GM19324 (cell line): ENCODE data around the gene PTPRN2.
"Not testable (repeated sequence)": the region's sequence is repeated elsewhere in the genome, so short reads cannot be mapped to it uniquely, and the experiment has no call there.

ENCODE experiments used
- ATAC-seq: cut with Tn5 transposase; IDR thresholded peaks from one replicate; pipeline ENCODE4 v1.9.1; 2021; ENCODE audit warnings: mild to moderate bottlenecking, moderate library complexity; ENCODE audit not compliant: unreplicated experiment, low FRiP score

PTPRN2 gene

DNA sequence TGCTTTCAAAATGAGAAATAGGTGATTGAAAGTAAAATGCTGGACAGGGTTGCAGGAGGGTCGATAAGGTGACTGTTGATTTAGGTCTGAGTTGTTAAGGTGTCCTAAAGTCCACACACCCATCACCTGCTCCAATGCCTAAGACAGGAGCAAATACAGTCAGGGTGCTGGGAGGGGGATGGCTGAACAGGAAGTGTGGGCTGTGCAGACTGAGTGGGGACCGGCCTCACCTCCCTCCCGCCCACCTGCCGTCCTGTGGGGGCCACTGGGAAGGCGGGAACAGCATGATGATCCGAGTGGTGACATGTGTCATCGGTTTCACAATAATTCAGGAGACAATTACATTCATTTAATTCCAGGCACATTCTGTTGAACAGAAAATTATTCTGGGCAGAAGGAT lies 990.1 kb downstream of the PTPRN2 start:
- ATAC-seq: no peak

DNA sequence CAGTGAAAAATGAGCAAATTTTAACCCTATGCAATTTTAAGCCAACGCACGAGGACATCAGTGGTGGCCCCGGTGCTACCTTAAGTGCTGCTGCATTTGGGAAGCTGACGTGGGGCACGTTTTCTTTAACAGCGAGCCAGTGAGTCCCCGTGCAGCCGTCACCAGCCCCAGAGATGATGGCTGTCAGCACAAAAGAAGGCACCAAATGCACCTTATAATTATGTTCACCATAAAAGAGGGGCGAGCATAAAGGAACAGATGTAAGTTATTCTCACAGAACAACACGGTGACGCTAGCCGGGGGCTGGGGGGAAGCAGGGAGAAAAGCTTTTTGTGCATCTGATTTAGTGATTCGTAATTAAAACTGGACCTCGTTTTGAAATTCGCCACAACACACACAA lies 990.7 kb downstream of the PTPRN2 start:
- ATAC-seq: no peak

DNA sequence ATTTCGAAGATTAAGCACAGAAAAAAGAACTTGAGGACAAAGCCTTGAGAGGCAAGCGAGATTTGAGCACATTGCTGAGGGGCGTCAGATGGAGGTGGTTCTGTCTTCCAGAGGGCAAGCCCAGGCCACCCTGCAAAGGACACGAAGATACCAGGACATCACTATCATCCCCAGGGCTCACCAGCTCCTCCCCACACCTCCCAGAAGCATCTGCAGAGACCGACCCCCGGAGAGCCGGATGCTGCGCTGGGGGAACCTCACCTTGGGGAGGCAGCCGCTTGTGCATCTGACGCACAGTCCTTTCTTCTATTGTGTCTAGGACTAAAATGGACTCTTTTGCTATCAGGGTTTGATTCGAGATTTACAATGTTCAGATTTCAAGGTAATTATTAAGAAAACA lies 991.2 kb downstream of the PTPRN2 start:
- ATAC-seq: no peak

DNA sequence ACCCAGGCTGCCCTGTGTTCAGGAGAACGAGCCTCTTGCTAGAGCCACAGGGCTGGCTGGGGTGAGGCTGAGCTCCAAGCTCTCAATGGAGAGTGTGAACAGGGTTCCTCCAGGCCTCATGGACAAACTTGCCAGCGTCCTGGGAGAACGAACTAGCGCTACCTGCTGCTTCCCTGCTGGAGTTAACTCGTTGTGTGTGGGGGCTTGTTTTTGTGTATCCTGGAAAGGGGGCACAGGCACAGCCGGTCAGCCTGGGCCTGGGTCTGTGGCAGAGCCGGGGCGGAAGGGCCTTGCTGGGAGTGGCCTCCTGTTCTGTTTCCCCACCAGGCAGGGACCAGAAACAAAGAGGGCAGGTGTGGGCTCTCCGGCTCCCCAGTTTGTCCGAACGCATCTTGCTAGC lies 991.6 kb downstream of the PTPRN2 start:
- no peak for ATAC-seq

DNA sequence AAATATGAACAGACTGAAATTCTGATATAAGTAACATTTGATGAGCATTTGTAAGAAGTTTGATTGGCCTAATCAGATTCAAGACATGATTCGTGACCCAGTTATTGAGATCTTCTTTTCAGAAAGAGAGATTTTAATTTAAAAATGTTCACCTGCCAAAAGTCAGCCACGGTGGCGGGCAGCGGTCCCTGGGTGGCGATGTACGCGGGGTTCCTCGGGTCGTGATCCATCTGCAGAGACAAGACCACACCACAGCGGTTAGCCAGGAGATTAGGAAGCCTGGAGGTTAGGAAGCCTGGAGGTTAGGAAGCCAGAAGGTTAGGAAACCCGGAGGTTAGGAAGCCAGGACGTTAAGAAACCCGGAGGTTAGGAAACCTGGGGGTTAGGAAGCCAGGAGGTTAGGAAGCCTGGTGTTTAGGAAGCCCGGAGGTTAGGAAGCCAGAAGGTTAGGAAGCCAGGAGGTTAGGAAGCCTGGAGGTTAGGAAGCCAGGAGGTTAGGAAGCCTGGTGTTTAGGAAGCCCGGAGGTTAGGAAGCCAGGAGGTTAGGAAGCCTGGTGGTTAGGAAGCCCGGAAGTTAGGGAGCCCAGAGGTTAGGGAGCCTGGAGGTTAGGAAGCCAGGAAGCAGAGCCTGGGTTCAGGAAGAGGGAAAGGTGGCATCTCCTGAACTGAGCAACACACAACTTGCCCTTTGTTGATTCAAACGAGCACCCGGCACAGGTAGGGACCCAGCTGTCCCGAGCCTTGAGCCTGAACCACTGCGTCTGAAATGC lies 992.4 kb downstream of the PTPRN2 start:
- no peak for ATAC-seq

DNA sequence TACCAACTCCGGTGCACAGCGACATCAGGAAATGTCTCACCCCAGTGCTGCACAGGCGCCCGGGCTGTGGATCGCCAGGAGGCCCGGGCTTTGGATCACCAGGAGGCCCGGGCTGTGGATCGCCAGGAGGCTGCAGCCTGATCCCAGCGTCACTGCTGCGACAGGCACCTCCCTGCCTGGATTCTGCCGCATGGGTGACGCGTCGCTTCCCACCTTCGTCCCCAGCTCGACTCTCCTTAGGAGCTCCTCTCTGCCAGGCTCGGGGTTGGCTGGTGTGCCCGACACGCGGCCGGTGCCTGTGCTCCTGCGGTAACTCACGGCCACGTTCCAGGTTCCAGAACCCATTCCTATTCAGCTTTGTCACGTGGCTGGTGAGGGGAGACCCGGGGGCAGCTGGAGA lies 993.3 kb downstream of the PTPRN2 start:
- no peak for ATAC-seq

DNA sequence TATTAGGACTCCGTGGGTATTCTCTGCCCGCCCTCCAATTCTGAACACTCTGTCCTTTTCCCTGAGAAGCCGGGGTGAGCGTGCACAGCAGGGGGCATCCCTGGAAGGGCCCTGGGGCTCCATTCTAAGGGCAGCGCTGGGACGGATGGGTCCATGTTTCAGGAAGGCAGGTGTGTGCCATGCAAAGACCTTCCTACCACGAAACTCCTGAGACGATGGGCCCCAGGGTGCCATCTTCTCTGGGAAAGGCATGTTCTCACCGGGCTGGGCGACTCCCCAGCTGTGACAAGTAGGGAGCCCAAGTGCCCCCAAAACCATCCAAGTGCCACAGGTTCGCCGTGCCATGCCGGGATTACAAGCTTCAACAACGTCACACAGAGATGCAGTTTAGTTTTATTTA lies 994.1 kb downstream of the PTPRN2 start:
- ATAC-seq: no peak

DNA sequence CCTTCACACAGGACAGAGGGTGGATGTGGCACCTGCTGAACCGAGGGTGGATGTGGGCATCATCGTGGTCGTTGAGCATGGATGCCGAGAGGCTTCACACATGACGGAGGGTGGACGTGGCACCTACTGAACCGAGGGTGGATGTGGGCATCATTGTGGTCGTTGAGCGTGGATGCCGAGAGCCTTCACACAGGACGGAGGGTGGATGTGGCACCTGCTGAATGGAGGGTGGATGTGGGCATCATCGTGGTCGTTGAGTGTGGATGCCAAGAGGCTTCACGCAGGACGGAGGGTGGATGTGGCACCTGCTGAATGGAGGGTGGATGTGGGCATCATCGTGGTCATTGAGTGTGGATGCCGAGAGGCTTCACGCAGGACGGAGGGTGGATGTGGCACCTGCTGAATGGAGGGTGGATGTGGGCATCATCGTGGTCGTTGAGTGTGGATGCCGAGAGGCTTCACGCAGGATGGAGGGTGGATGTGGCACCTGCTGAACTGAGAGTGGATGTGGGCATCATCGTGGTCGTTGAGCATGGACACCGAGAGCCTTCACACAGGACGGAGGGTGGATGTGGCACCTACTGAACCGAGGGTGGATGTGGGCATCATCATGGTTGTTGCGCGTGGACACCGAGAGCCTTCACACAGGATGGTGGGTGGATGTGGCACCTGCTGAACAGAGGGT lies 994.8 kb downstream of the PTPRN2 start:
- ATAC-seq: not testable (repeated sequence)

DNA sequence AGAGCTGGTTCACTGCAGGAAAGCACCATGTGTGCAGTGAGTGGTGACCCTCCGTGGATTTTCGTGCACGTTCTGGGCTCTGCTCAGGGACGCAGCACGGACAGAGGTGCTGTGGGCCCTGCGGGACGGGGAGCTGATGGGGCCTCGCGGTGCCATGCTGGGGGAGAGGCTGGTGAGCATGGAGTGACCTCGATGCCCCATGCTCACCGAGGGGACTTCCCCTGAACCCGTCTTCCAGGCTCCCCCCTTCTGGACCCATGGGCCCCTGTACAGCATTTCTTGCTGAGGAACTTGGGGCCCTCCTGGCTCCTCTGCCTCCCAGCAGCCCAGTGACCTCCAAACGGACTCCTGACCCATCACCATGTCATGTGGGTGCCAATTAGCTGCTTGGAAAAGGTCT lies 997.1 kb downstream of the PTPRN2 start:
- ATAC-seq: no peak

DNA sequence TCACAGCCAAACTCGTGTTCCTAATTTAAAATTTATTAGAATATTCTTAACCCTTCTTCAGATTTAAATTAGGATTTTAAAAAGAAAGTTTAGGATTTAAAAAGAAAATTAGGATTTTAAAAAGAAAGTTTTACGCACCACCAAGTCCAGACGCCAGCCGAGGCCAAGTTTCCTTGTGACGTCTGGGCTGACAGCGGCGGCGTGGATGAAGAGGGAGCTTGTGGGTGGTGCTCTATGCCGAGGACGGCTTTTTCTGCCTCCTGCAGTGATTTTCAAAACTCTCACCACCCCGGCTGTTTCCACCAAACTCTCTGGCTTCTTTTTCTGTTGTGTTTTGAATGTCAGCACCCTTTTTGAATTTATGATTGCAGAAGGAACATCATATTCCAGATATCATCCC lies 997.9 kb downstream of the PTPRN2 start:
- no peak for ATAC-seq

DNA sequence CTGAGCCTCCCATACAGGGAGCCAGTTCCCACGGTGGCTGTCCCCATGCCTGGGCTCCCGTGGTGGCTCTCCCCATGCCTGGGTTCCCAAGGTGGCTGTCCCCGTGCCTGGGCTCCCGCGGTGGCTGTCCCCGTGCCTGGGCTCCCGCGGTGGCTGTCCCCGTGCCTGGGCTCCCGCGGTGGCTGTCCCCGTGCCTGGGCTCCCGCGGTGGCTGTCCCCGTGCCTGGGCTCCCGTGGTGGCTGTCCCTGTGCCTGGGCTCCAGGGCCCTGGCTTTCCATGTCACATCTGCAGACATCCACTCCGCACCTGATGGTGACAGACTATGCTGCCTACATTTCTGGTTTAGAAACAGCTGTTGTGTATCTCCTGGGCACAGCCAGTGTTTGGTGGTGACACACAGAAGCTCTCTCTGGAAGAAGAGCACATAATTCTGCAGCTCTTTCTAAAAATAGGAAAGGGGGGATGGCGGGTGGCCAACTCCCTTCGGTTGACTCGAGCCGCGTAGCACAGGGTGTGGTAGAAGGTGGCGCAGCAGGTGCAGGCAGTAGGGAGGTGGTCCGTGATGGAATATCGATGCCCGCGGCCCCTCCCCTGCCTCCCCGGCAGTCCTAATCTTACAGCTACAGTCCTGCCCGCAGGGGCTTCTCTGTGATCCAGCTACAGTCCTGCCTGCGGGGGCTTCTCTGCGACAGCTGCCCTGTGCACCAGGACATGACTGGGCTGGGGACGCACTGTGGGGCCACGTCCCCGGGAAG lies 999.6 kb downstream of the PTPRN2 start:
- ATAC-seq: no peak

DNA sequence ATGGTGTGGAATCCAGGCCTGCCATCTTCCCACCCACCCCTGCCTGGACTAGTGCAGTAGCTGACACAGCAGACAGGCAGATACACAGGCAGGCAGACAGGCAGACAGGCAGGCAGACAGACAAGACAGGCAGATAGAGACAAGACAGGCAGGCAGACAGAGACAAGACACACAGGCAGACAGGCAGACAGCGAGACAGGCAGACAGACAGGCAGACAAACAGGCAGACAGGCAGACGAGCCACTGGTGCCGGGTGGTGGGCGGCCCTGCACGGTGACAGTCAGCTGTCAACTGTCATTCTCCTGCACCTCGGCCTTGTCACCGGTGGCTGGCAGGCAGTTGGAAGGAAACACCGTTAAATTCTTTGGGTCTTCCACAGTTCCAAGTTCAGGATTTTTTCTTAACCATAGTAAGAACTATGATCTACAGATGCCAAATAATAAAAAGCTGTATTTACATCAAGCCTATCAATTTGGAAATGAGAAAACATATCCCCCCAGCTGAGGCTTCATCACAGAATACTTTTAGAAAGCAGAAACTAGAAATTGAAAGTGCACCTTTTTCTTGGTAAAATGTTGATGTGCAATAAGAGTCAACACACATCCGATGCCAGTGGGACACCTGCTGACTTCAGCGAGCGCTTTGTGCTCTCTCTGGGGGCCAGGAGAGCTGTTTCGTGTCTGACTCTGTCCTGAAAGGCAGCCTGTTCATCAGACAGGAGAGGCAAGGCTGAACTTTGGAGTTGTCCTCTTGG lies 1000.4 kb downstream of the PTPRN2 start:
- ATAC-seq: no peak

DNA sequence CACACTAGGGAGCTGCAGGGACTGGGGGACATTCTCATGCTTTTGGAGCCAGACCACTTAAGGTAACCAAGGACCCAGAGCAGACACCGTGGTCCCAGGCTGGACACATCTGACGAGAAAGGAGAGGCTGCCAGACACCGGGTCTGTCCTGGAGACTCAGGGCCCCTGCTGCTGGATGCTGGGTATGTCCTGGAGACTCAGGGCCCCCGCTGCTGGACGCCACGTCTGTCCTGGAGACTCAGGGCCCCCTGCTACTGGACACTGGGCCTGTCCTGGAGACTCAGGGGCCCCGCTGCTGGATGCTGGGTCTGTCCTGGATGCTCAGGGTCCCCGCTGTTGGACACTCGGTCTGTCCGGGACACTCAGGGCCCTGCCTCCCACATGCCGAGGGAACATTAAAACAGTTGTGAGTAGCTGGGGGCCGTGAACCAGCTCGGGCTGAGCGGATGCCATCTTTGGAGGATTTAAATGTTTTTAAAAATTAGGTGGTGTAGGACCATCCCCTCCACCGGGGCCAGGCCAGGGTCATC lies 1001.1 kb downstream of the PTPRN2 start:
- no peak for ATAC-seq

DNA sequence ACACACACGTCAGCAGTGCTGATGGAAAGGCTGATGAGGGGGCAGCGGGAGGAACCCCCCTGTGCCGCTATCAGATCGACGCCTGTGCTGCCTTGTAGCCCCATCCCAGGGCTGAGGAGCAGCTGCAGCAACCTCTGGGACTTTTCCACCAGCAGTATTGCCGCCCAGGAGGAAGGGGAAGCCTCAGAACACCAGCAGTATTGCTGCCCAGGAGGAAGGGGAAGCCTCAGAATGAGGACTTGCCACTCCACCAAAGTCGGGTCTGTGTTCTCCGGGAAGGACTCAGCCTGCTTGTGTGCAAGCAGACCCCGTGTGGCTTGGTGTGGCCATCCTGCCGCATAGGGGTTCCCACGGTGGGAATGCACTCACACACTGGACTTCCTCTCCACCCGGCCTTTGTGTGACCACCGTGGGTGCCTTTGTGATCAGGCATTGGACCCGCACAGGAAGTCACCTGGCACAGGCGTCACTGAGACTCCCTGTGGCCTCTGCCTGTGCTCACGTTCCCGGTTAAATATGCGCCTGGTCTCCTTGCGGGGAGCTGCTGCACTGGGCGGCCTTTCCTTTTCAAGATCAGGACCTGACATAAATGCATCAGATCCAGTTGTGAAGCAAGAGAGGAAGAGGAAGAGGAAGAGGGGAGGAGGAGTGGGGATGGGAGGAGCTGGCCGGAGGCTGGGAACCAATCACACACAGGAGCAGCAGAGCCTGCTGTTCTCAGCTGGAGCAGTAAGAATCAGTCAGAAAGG lies 1002.3 kb downstream of the PTPRN2 start:
- no peak for ATAC-seq

DNA sequence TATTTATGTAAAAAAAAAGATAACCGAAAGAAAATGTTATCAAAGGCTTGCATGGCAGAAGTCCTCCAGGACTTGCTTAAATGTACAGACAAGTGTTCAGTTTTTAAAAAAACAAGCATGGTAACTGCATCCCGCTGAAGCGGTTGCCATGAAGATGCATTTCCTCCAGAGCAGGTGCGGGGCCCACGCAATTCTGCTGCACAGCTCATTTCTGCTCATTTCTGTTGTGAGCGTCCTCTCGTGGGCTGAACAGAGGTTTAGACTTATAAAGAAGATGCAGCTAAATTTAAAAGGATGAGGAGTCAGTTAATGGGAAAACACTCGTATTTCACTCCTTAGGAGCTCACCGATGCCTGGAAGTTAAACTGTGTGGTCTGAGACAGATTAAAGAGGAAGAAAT lies 1003.2 kb downstream of the PTPRN2 start:
- no peak for ATAC-seq

DNA sequence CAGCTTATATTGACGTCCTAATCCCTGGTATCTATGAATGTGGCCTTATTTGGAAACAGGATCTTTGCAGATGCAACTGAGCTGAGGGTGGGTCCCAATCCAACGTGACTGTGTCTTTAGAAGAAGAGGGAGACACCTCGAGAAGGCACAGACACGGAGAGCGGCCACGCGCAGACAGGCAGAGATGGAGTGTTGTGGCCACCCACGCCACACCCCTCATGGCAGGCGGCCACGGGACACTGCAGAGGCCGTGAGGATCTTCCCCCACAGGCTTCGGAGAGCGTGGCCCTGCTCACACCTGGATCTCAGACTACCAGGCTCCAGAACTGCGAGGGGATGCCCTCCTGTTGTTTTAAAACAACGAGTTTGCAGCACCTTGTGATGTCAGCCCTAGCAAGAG lies 1005.9 kb downstream of the PTPRN2 start:
- no peak for ATAC-seq

DNA sequence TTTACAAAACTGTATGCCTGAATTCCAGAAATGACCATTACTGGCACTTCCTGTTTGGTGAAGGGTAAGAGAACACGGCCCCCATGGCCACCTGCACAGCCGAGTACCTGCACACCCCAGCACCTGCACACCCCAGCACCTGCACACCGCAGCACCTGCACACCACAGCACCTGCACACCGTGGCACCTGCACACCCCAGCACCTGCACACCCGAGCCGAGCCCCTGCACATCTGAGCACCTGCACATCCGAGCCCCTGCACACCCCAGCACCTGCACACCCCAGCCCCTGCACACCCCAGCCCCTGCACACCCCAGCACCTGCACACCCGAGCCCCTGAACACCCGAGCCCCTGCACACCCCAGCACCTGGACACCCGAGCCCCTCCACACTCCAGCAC lies 1007.3 kb downstream of the PTPRN2 start:
- ATAC-seq: no peak

DNA sequence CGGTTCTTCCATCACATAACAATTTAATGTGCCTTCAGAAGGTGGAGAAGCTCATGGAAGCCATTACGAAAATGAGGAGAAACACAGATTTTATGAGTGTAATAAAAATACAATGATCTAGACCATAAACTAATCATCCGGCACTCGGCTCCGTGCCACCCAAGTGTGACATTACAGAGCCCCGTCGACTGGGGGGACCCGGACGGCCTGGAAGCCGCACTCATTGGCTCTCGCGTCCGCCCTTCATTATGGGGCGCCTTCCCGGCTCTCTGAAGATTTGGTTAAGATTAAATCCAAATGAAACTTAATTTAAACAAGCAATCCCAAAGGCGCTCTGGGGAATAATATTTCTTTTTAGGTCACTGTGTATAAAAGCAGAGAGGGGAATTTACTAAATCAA lies 1008.2 kb downstream of the PTPRN2 start:
- ATAC-seq: no peak

DNA sequence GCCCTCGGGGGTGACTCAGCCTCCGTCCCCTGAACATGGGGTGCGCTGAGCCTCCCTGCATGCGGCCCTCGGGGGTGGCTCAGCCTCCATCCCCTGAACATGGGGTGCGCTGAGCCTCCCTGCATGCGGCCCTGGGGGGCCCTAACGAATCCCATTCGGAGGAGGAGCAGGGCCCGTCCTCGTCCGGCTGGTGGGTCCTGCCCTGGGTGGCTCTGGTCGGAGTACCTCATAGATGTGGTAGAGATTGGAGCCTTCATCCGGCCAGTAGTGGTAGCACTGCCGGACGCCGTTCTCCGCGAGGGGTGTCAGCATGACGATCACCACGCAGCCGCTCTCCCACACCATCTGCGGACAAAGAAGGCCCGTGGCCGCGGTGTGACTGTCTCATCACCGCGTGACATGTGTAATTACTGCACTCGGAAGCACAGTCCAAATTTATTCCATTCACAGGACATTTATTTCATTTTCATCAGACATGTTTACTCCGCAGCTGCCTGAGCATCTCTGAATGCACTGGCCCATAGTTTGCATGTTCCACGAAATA lies 1009.8 kb downstream of the PTPRN2 start:
- no peak for ATAC-seq

DNA sequence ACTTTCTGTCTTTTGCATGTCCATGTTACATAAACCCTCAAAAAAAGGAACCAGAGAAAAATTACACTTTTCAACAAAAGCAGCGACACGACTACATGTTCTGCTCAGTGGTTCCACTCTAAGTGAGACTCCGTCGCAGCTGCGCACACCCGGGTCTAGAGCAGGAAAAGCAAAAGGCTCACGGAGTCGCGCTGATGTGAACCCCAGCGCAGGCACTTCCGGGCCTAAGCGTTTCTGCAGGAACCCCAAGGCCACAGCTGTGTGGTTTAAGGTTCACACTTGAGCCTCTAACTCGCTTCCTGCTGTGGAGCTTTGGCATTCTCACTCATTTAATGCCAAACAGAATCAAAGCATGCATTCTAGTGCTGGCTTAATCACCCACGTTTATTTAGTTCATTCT lies 1010.6 kb downstream of the PTPRN2 start:
- no peak for ATAC-seq
